Sigmoid colon (tissue), 7 donors: ENCODE measurements around the gene BCORL1. TPM values are rescaled to one million over a fixed set of nuclear protein-coding genes. Genes with fewer than 3 reads are reported as not detected.

Experiments used
- DNase-seq: peaks from one replicate; pipeline ENCODE4 v3.0.0-alpha.2; 2019
- H3K27ac ChIP-seq, 4 donors: fragments of 200-600 bp; sonication (generic); one replicate each; pipeline ENCODE4 v1.5.1; 2016 to 2019; ENCODE audit warnings: mild to moderate bottlenecking in 1 of 4
- H3K27me3 ChIP-seq, 3 donors: fragments of 200-600 bp; sonication (generic); one replicate each; pipeline ENCODE4 v1.5.1; 2019; ENCODE audit warnings: mild to moderate bottlenecking in 1 of 3
- H3K36me3 ChIP-seq, 4 donors: fragments of 200-600 bp; sonication (generic); one replicate each; pipeline ENCODE4 v1.5.1; 2016 to 2019
- H3K4me1 ChIP-seq, 4 donors: fragments of 200-600 bp; sonication (generic); one replicate each; pipeline ENCODE4 v1.5.1; 2017 to 2019
- H3K4me3 ChIP-seq, 4 donors: fragments of 200-600 bp; sonication (generic); one replicate each; pipeline ENCODE4 v1.5.1; 2017 to 2019; ENCODE audit warnings: mild to moderate bottlenecking in 2 of 4, moderate library complexity in 1 of 4
- H3K9me3 ChIP-seq, 4 donors: fragments of 200-600 bp in 3 of 4; sonication (generic) in 3 of 4; one replicate each; pipeline versions ENCODE4 v1.5.1 to v1.6.1; 2013 to 2019
- CTCF ChIP-seq, 4 experiments: fragments of 450-650 bp in 3 of 4; fragments of 200-600 bp in 1 of 4; IDR thresholded peaks; one replicate each; pipeline ENCODE4 v1.5.1; 2016 to 2019; ENCODE audit warnings: antibody characterized with exemption in 4 of 4, mild to moderate bottlenecking in 3 of 4, moderate library complexity in 2 of 4
- EP300 ChIP-seq, 4 donors: sonication (generic); formaldehyde crosslinking; IDR thresholded peaks; one replicate each; pipeline ENCODE4 v1.6.1; 2017; ENCODE audit warnings: antibody characterized with exemption in 4 of 4
- POLR2A ChIP-seq, 2 donors: fragments of 450-650 bp; IDR thresholded peaks; one replicate each; pipeline ENCODE4 v1.6.1; 2016; ENCODE audit warnings: antibody characterized with exemption in 2 of 2, mild to moderate bottlenecking in 2 of 2, moderate library complexity in 2 of 2
- POLR2AphosphoS5 ChIP-seq, 4 donors: sonication (generic); formaldehyde crosslinking; IDR thresholded peaks; one replicate each; pipeline ENCODE4 v1.6.1; 2017; ENCODE audit warnings: antibody characterized with exemption in 4 of 4
- WGBS, 2 donors: extraction: QIAGEN DNeasy Blood & Tissue Kit; methylation state at CpG; one replicate each; pipeline ENCODE4 v1.1.7; 2013; 5-methylcytosine and 5-hydroxymethylcytosine counted together
- intact Hi-C: fragments of 100-400 bp; cut with DNase I; formaldehyde crosslinking; loops from one replicate; pipeline ENCODE4 v1.15.1; 2023
- polyA plus RNA-seq, 3 donors: library from polyadenylated mRNA; stranded (reverse); fragments of 200-250 nt; gene quantifications; one replicate each; pipeline ENCODE4 v1.2.3, GENCODE V29; 2013
- total RNA-seq, 4 donors: library from RNA; depleted of rRNA; stranded (reverse); fragments of >200 nt; gene quantifications; one replicate each; pipeline ENCODE4 v1.1.0, GENCODE V29; 2016
- donor health status: healthy with polysubstance abuse.
- donor health status: Bipolar disorder and iron deficiency.
- donor health status: healthy.

The BCORL1 gene
- total and polyA plus RNA-seq, 7 donors: 1.2 to 5.8 (median 3.2) TPM

GRCh38 chrX:129996120-129996519 is 13.7 kb downstream of the BCORL1 start:
- Histone ChIP-seq H3K9me3 (no peaks in the 10 kb centered on the region), H3K4me3 (no peak overlapping the region), H3K36me3 (no peaks in the 10 kb centered on the region), H3K27ac (no peak overlapping the region), H3K27me3 (no peaks in the 10 kb centered on the region), H3K4me1 (peaks cover 0 to 11% (median 0%) of the 10 kb centered on the region in 4 donors)
- 83 to 84% methylated on average over 4 of the region's 4 CpGs for WGBS, 2 donors
- TF ChIP-seq EP300 (IDR thresholded peaks at IDR 0.05) (no peak), CTCF (IDR thresholded peaks at IDR 0.05) (no peak), POLR2AphosphoS5 (IDR thresholded peaks at IDR 0.05) (no peak), POLR2A (IDR thresholded peaks at IDR 0.05) (no peak)
- DNase-seq: no peak
- intact Hi-C loops: no loop called here

- Histone ChIP-seq H3K9me3 (no peaks in the 10 kb centered on the region), H3K36me3 (no peaks in the 10 kb centered on the region), H3K4me3 (no peak overlapping the region), H3K27ac (no peak overlapping the region), H3K4me1 (peaks cover 0 to 11% (median 0%) of the 10 kb centered on the region in 4 donors), H3K27me3 (no peaks in the 10 kb centered on the region)
- DNase-seq: no peak
- TF ChIP-seq CTCF (IDR thresholded peaks at IDR 0.05) (no peak), POLR2A (IDR thresholded peaks at IDR 0.05) (no peak), POLR2AphosphoS5 (IDR thresholded peaks at IDR 0.05) (no peak)
- intact Hi-C loops: no loop called here
- WGBS, 2 donors: 92 to 93% methylated on average over 5 of the region's 5 CpGs
Measured at GRCh38 chrX:129997086-129997485, 14.7 kb downstream of the BCORL1 start.

GRCh38 chrX:129998021-129998420 is 15.6 kb downstream of the BCORL1 start:
- Histone ChIP-seq H3K27ac (no peak overlapping the region), H3K9me3 (no peaks in the 10 kb centered on the region), H3K27me3 (no peaks in the 10 kb centered on the region), H3K36me3 (no peaks in the 10 kb centered on the region), H3K4me3 (no peak overlapping the region), H3K4me1 (peaks cover 0 to 11% (median 0%) of the 10 kb centered on the region in 4 donors)
- intact Hi-C loops: no loop called here
- WGBS, 2 donors: 90 to 94% methylated on average over 3 of the region's 3 CpGs
- no peak for TF ChIP-seq POLR2A (IDR thresholded peaks at IDR 0.05)
- no peak for TF ChIP-seq EP300 (IDR thresholded peaks at IDR 0.05)
- TF ChIP-seq POLR2AphosphoS5 (IDR thresholded peaks at IDR 0.05): no peak
- no peak for TF ChIP-seq CTCF (IDR thresholded peaks at IDR 0.05)
- DNase-seq: no peak

- no peaks in the 10 kb centered on the region for H3K4me1 ChIP-seq
- no peak for DNase-seq
- no peak overlapping the region for H3K4me3 ChIP-seq
- H3K27me3 ChIP-seq: no peaks in the 10 kb centered on the region
- WGBS, 2 donors: 89 to 95% methylated on average over 6 of the region's 6 CpGs
- intact Hi-C loops: no loop called here
- peaks cover 0 to 17% (median 0%) of the 10 kb centered on the region in 4 donors for H3K36me3 ChIP-seq
- no peaks in the 10 kb centered on the region for H3K9me3 ChIP-seq
- no peak overlapping the region for H3K27ac ChIP-seq
- no peak for TF ChIP-seq POLR2AphosphoS5 (IDR thresholded peaks at IDR 0.05)
- no peak for TF ChIP-seq EP300 (IDR thresholded peaks at IDR 0.05)
- no peak for TF ChIP-seq POLR2A (IDR thresholded peaks at IDR 0.05)
- no peak for TF ChIP-seq CTCF (IDR thresholded peaks at IDR 0.05)
Measured at GRCh38 chrX:130001893-130002292, 19.5 kb downstream of the BCORL1 start.

GRCh38 chrX:130002541-130002940 is 20.1 kb downstream of the BCORL1 start:
- intact Hi-C loops: no loop called here
- H3K4me3 ChIP-seq: no peak overlapping the region
- H3K36me3 ChIP-seq: peaks cover 0 to 17% (median 0%) of the 10 kb centered on the region in 4 donors
- no peak overlapping the region for H3K27ac ChIP-seq
- 85 to 97% methylated on average over 1 of the region's 1 CpG for WGBS, 2 donors
- no peaks in the 10 kb centered on the region for H3K4me1 ChIP-seq
- no peak for DNase-seq
- H3K27me3 ChIP-seq: no peaks in the 10 kb centered on the region
- no peaks in the 10 kb centered on the region for H3K9me3 ChIP-seq
- no peak for TF ChIP-seq EP300 (IDR thresholded peaks at IDR 0.05)
- no peak for TF ChIP-seq CTCF (IDR thresholded peaks at IDR 0.05)
- no peak for TF ChIP-seq POLR2A (IDR thresholded peaks at IDR 0.05)
- TF ChIP-seq POLR2AphosphoS5 (IDR thresholded peaks at IDR 0.05): no peak
